HG03342 (cell line): ENCODE data around the gene UBE2L6.
A peak's percentile ranks its signal among the peaks of the same experiment; 100 is the strongest.

Source experiments
- ATAC-seq: cut with Tn5 transposase; IDR thresholded peaks from one replicate; pipeline ENCODE4 v1.9.1; 2021; ENCODE audit warnings: mild to moderate bottlenecking, moderate library complexity; ENCODE audit not compliant: unreplicated experiment

UBE2L6 gene

GRCh38 chr11:57530596-57531507 lies 36.6 kb downstream of the UBE2L6 start, which contains the start of gene TIMM10:
Gene TIMM10 (minus strand): TSS chr11:57530754. CDS start chr11:57530189, 565 bp downstream.
- peak; percentile 98 for ATAC-seq

GRCh38 chr11:57530215-57530595 lies 37.3 kb downstream of the UBE2L6 start:
- ATAC-seq, result no peak

GRCh38 chr11:57529012-57529411 lies 38.5 kb downstream of the UBE2L6 start:
- no peak for ATAC-seq

- ATAC-seq, result no peak
These were observed 40.3 kb downstream of the UBE2L6 start for GRCh38 chr11:57527056-57527631.

DNA sequence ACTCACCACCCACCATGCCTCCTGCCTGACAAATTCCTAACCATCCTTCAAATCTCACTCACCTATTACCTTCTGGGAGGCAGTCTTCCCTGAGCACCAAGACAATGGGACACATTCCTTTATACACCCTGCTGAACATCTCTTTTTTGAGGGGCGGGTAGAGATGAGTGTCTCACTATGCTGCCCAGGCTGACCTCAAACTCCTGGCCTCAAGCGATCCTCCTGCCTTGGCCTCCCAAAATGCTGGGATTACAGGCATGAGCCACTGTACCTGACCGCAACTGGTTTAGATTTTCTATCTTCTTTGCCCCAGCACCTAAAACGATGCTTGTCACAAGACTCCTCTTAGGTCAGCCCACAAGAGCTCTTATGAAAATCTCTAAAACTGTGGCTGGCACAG lies 44.1 kb downstream of the UBE2L6 start:
- no peak for ATAC-seq

- no peak for ATAC-seq
These were observed 46.4 kb downstream of the UBE2L6 start for GRCh38 chr11:57521116-57521515.

DNA sequence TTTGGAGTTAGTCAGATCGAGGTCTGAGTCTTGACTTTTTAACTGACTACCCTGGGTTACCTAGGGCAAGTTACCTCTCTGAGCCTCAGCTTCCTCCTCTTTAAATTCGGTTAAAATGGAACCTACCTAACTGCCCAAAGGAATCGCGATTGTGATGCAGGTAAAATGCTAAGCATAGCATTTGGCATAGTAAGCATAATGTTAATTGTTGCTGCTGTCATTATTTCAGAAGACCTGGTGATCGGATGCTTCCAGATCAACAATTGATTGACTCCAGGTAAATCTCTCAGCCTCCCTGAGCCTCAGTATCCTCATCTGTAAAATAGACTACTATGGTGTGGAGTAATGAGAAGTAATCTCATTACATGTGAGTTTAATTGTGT lies 51.4 kb downstream of the UBE2L6 start:
- ATAC-seq, result no peak

DNA sequence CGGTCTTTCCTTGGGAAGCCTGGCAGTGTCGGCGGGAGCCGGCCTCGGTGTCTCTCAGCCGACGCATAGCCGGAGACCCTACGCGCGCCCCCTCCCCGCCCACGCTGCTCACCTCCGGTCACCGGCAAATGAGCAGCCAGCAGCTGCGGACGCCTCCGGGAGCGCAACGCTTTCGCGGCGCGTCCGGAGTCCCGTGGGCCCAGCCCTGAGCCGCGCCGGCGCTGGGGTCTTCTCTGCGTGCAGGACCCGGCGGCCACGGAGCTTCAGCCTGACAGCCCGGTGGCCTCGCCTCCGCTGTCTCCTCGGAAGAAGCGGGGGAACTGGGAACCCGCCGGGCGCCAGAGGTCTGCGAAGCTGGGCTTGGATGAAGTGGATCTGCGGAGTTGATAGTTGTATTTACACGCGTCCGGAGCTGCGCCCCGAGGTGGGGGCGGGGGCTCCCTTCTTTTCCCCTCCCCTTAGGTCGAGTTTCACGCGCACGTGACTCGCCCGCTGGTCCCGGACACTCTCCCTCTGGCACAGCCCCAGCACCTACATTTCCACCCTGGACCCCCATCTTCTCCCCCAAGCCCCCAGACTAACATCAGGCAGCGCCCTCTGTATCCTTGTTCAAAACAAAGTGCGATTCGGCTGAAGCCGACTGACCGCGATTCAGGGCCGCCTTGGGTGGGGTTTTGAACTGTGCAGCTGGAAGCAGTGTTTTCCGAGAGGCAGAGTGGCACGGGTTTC lies 52.0 kb downstream of the UBE2L6 start, which contains the start of gene SLC43A1:
Gene SLC43A1, minus strand, starts transcription at position 371 of the 729 bp plus-strand sequence. CDS start 1,591 bp downstream, outside the sequence.
- ATAC-seq, result no peak

DNA sequence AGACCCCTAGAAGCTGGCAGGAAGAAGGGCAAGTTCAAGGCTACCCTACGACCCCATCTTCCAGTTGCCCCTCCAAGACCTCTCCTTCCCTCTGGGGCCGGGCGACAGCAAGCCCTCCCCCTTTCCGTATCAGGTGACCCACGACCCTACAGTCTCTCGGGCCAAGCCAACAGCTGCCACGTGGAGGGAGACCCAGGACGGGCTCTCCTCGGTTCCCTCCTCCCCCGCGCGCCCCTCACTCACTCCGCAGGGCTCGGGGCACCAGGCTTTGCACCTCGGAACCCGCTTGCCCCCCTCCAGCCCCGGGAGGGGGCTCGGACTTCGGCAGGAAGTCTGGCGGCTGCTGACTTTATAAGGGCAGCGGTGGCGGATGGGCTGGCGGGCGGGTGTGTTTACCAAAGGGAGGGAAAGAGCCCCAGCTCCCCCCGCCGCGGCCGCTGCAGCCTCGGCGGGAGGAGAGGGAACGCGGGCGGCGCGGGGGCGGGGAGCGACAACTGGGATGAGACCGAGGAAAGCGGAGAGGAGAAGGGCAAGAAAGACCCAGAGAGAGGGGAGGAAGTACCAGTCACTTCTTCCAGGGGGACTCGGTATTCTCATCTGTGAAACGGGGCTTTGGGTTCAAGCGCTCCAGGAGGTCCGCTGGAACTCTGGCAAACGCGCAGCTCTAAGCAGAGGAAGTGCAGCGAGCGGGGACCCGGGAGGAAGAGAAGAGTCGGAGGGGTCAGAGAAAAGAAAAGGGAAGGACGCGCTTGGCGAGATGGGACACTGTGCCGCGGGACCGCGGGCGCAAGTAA lies 52.7 kb downstream of the UBE2L6 start:
- no peak for ATAC-seq

- ATAC-seq, result no peak
These were observed 53.4 kb downstream of the UBE2L6 start for GRCh38 chr11:57513911-57514537.

GRCh38 chr11:57513452-57513795 lies 54.0 kb downstream of the UBE2L6 start:
- ATAC-seq, result no peak

- ATAC-seq, result no peak
These were observed 54.6 kb downstream of the UBE2L6 start for GRCh38 chr11:57512646-57513451.

DNA sequence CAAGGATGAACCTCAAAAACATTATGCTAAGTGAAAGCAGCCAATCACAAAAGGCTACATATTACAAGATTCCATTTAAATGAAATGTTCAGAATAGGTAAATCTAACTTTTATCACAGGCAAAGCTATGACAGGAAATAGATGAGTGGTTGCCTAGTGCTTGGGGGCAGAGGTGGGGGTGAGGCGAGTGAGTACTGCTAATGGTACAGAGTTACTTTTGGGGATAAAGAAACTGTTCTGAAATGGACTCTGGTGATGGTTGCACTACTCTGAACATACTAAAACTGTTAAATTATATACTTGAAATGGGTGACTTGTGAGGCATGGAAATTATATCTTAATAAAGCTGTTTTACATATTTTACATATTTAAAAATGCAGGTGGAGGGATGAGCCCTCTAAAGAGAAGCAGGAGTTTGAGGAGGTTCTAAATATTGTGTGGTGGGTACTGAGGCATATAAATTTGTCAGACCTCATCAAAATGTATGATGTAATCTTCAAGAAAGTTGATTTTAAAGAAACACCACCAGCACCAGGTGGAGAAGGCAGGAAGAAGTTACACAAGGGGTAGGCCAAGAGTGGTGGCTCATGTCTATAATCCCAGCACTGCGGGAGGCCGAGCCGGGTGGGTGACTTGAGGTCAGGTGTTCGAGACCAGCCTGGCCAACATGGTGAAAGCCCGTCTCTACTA lies 55.6 kb downstream of the UBE2L6 start:
- ATAC-seq, result no peak

DNA sequence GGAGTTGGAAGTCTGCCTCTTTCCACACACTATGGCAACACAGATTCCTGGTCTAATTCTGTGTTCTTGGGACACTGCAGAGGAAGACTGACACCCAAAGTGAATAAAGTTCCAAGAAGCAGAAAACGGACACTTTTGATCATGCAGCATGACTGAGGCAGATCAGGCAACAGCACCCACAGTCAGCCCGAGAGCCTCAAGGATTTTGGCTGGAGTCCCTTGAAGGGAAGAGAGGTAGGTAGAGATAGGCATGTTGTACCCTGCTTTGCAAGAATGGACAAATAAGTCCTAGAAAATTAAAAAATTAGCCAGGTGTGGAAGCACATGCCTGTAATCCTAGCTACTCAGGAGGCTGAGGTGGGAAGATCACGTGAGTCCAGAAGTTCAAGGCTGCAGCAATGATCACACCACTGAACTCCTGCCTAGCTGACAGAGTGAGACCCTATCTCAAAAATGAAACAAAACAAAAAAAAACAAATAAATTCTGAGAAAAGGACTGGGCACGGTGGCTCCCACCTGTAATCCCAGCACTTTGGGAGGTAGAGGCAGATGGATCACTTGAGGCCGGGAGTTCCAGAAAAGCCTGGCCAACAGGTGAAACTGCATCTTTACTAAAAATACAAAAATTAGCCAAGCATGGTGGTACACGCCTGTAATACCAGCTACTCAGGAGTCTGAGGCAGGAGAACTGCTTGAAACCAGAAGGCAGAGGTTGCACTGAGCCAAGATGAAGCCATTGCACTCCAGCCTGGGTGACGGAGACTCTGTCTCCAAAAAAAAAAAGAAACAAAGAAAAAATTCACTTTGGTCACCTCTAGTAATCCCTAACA lies 58.9 kb downstream of the UBE2L6 start:
- no peak for ATAC-seq

GRCh38 chr11:57506522-57506921 lies 61.0 kb downstream of the UBE2L6 start:
- no peak for ATAC-seq

GRCh38 chr11:57504511-57504910 lies 63.0 kb downstream of the UBE2L6 start:
- no peak for ATAC-seq

DNA sequence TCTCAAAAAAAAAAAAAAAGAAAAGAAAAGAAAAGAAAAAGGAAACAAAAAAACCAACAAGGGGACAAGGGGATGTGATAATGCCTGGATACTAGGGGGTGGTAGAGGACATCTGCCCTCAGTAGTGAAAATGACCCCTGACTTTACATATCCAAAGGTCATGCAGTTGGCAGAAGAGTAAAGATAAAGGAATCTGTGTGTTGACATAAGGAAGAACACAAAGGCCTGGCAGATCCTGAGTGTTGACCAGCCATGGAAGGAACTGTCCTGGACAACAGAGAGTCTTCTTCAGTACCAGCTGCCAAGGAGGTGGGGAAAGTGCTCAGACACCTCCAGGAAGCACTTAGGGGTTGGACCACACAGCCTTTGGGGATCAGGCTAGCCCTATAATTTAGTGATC lies 64.6 kb downstream of the UBE2L6 start:
- ATAC-seq, result no peak

GRCh38 chr11:57502376-57502775 lies 65.1 kb downstream of the UBE2L6 start:
- ATAC-seq, result no peak
